HFFc6 (cell line): Measurements from ENCODE around the gene DOP1B. TPM values are rescaled to one million over a fixed set of nuclear protein-coding genes. Genes with fewer than 3 reads are reported as not detected.
A peak's percentile ranks its signal among the peaks of the same experiment; 100 is the strongest.
"Not testable (repeated sequence)": the region's sequence is repeated elsewhere in the genome, so short reads cannot be mapped to it uniquely, and the experiment has no call there.

Experiments used
- DNase-seq: peaks from one replicate; pipeline ENCODE4 v3.0.0-alpha.2; 2018
- H3K27ac Mint-ChIP-seq: 2 replicates; pipeline ENCODE4 v1.8.0; 2020; ENCODE audit warnings: mild to moderate bottlenecking, mixed read lengths
- H3K27me3 Mint-ChIP-seq: 2 replicates; pipeline ENCODE4 v1.8.0; 2021; ENCODE audit warnings: mild to moderate bottlenecking, moderate library complexity, mixed read lengths; ENCODE audit not compliant: insufficient read depth
- H3K36me3 Mint-ChIP-seq: 2 replicates; pipeline ENCODE4 v1.8.0; 2021; ENCODE audit warnings: low read depth, mixed read lengths
- H3K4me1 Mint-ChIP-seq: 2 replicates; pipeline ENCODE4 v1.8.0; 2020; ENCODE audit warnings: low read depth, mixed read lengths
- H3K4me3 Mint-ChIP-seq: 2 replicates; pipeline ENCODE4 v1.8.0; 2020; ENCODE audit warnings: mild to moderate bottlenecking, moderate library complexity, mixed read lengths
- H3K9me3 Mint-ChIP-seq: 2 replicates; pipeline ENCODE4 v1.8.0; 2020; ENCODE audit warnings: mild to moderate bottlenecking, mixed read lengths
- total RNA-seq, 6 experiments: library from RNA; stranded (reverse); fragmentation: NEBNext Ultra II Directional; extraction: Animal tissue kit (Norgen Biotek cat#: 25700); gene quantifications; 2 replicates in 1 of 6; 3 replicates in 5 of 6; pipeline ENCODE4 v1.2.3, GENCODE V29; 2021
- TF ChIP-seq, protein P1 (sequence below): fragments of 200-600 bp; sonication (generic); IDR thresholded peaks from 2 replicates; pipeline ENCODE4 v1.5.0; 2021; ENCODE audit warnings: antibody characterized with exemption, mild to moderate bottlenecking

Gene DOP1B
- total RNA-seq, 6 experiments from 2014 or later = 13.2 to 19.4 (median 15.3) TPM

DNA sequence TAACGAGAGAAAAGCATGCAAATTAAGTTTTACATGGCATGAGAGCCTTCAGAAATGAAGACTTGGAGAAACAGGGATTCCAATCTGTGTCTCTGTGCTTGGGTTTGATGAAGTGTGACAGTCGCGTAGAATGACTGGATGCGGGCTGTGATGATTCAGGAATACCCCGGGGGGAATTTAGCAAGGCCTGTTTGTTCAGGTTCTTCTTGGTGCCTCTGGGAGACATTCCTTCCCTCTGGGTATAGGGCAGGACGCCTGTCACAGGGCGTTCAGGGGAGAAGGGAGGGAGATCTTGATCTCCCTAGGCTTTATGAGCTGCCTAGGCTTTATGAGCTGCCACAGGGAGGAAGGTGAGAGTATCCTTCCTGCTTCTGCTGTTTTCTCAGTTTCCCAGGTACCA lies 36.6 kb downstream of the DOP1B start:
- no peaks in the 10 kb centered on the region for H3K9me3 Mint-ChIP-seq
- TF ChIP-seq, protein P1, sequence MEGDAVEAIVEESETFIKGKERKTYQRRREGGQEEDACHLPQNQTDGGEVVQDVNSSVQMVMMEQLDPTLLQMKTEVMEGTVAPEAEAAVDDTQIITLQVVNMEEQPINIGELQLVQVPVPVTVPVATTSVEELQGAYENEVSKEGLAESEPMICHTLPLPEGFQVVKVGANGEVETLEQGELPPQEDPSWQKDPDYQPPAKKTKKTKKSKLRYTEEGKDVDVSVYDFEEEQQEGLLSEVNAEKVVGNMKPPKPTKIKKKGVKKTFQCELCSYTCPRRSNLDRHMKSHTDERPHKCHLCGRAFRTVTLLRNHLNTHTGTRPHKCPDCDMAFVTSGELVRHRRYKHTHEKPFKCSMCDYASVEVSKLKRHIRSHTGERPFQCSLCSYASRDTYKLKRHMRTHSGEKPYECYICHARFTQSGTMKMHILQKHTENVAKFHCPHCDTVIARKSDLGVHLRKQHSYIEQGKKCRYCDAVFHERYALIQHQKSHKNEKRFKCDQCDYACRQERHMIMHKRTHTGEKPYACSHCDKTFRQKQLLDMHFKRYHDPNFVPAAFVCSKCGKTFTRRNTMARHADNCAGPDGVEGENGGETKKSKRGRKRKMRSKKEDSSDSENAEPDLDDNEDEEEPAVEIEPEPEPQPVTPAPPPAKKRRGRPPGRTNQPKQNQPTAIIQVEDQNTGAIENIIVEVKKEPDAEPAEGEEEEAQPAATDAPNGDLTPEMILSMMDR = no peak
- DNase-seq = peak; percentile 84
- H3K4me3 Mint-ChIP-seq = no peak overlapping the region
- peaks cover 33% of the 10 kb centered on the region for H3K4me1 Mint-ChIP-seq
- no peaks in the 10 kb centered on the region; the same call in 1 of the 2 replicates for H3K27me3 Mint-ChIP-seq
- H3K27ac Mint-ChIP-seq = peak overlapping the region; percentile 62
- peaks cover 11% of the 10 kb centered on the region for H3K36me3 Mint-ChIP-seq

DNA sequence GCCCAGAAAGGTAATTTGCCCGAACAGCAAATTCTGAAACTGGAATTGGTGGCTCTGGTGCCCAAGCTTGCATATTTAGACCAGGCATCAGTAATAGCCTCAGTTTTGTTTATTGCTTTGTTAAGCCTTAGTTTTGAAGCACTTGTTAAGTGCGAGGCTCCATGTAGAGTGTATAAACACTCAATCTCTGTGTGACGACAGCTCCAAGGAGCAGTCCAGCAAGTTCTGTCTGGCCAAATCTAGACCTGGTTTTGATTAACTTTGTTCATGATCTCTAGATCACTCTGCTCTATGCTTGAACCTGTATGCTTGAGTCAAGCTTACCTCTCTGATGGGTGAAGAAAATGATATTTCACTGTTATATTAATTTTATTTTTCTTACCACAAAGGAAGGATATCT lies 37.4 kb downstream of the DOP1B start:
- H3K36me3 Mint-ChIP-seq = peaks cover 19% of the 10 kb centered on the region
- peaks cover 24% of the 10 kb centered on the region for H3K4me1 Mint-ChIP-seq
- no peaks in the 10 kb centered on the region for H3K9me3 Mint-ChIP-seq

DNA sequence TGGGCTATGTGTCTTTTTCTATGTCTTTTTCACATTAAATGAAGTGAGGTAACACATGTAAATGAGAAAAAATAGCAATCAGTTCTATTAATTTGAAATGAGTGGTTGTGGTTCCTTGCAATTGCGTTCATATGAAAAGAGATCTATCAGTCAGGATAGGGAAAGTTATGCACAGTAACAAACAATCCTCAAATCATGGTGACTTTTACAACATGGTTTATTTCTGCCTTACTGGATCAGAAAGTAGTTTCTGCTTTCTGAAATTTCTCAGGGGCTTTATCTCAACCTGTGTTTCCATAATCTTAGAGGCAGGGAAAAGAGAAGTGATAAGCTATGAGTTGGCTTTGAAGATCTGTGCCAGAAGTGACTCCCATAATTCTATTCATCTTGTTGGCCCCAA lies 39.0 kb downstream of the DOP1B start:
- H3K36me3 Mint-ChIP-seq = peaks cover 24% of the 10 kb centered on the region
- no peak for DNase-seq
- no peak overlapping the region for H3K4me3 Mint-ChIP-seq
- H3K4me1 Mint-ChIP-seq = peaks cover 23% of the 10 kb centered on the region
- H3K27ac Mint-ChIP-seq = no peak overlapping the region
- no peaks in the 10 kb centered on the region for H3K9me3 Mint-ChIP-seq
- H3K27me3 Mint-ChIP-seq = no peaks in the 10 kb centered on the region
- TF ChIP-seq, protein P1 = no peak

More for the DNA sequence above, 37.4 kb downstream of the DOP1B start:
- Mint-ChIP-seq H3K27me3 (no peaks in the 10 kb centered on the region), H3K27ac (no peak overlapping the region), H3K4me3 (no peak overlapping the region)
- DNase-seq = no peak
- TF ChIP-seq, protein P1 = no peak

DNA sequence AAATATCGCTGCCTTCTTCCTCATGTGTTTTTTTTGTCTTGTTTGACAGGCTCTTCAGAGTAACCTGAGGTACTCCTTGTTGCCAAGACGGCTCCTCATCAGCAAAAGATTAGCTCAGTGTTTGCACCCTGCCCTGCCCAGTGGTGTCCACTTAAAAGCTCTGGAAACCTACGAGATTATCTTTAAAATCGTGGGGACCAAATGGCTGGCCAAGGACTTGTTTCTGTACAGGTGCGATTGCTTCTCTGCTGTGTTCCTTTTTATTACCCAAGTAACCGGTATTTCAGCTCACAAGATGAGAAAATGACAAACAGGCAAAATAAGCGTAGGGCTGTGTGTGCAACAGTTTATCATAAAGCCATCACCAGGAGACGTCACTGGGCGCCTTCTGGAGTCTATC lies 42.4 kb downstream of the DOP1B start:
- no peak overlapping the region for H3K4me3 Mint-ChIP-seq
- peaks cover 22% of the 10 kb centered on the region for H3K36me3 Mint-ChIP-seq
- H3K27ac Mint-ChIP-seq = no peak overlapping the region
- TF ChIP-seq, protein P1 = no peak
- H3K27me3 Mint-ChIP-seq = no peaks in the 10 kb centered on the region
- no peaks in the 10 kb centered on the region for H3K9me3 Mint-ChIP-seq
- H3K4me1 Mint-ChIP-seq = peaks cover 28% of the 10 kb centered on the region
- no peak for DNase-seq

DNA sequence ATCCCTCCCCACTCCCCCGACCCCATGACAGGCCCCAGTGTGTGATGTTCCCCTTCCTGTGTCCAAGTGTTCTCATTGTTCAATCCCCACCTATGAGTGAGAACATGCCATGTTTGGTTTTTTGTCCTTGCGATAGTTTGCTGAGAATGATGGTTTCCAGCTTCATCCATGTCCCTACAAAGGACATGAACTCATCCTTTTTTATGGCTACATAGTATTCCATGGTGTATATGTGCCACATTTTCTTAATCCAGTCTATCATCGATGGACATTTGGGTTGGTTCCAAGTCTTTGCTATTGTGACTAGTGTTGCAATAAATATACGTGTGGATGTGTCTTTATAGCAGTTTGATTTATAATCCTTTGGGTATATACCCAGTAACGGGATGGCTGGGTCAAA lies 43.0 kb downstream of the DOP1B start:
- Mint-ChIP-seq H3K4me1 (peaks cover 29% of the 10 kb centered on the region), H3K36me3 (peaks cover 22% of the 10 kb centered on the region)
- H3K9me3 Mint-ChIP-seq, H3K27me3 Mint-ChIP-seq, H3K4me3 Mint-ChIP-seq, DNase-seq, H3K27ac Mint-ChIP-seq: not testable (repeated sequence)

DNA sequence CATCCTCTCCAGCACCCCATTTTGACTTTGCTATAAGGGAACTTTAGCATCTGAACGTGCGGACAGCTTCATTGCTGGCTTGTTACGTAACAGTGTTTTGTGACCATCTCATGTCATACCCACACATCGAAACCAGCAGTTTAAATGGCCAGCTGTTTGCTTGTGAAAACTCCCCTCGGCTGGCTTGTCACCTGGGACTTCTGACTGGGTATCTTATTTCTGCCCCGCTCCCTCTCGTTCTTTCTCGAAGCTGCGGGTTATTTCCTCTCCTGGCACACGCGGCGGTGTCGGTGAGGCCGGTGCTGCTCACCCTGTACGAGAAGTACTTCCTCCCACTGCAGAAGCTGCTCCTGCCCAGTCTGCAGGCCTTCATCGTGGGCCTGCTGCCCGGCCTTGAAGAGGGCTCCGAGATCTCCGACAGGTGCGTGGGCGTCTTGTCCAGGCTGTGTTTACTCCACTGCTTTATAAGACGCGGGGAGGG lies 43.5 kb downstream of the DOP1B start:
- TF ChIP-seq, protein P1 = no peak
- no peaks in the 10 kb centered on the region for H3K9me3 Mint-ChIP-seq
- no peak for DNase-seq
- H3K27ac Mint-ChIP-seq = no peak overlapping the region
- peaks cover 34% of the 10 kb centered on the region for H3K4me1 Mint-ChIP-seq
- peaks cover 22% of the 10 kb centered on the region for H3K36me3 Mint-ChIP-seq
- H3K27me3 Mint-ChIP-seq = peaks cover 1% of the 10 kb centered on the region; the same call in 1 of the 2 replicates
- no peak overlapping the region for H3K4me3 Mint-ChIP-seq
